Mucosa of rectum (tissue), 2 donors: ENCODE measurements around the gene IL19.
"Not testable (repeated sequence)": the region's sequence is repeated elsewhere in the genome, so short reads cannot be mapped to it uniquely, and the experiment has no call there.

Experiments used
- H3K27ac ChIP-seq, 2 donors: one replicate each; pipeline ENCODE4 v1.7.0; 2013; ENCODE audit warnings: inconsistent platforms in 2 of 2, low read depth in 2 of 2, low read length in 2 of 2
- H3K27me3 ChIP-seq, 2 donors: one replicate each; pipeline ENCODE4 v1.7.0; 2013; ENCODE audit warnings: low read length in 2 of 2; ENCODE audit not compliant: control insufficient read depth in 2 of 2, insufficient read depth in 2 of 2
- H3K36me3 ChIP-seq, 2 donors: one replicate each; pipeline ENCODE4 v1.7.0; 2013; ENCODE audit warnings: low read length in 2 of 2; ENCODE audit not compliant: control insufficient read depth in 2 of 2, insufficient read depth in 2 of 2
- H3K4me1 ChIP-seq, 2 donors: one replicate each; pipeline ENCODE4 v1.7.0; 2013; ENCODE audit warnings: low read length in 2 of 2, mild to moderate bottlenecking in 1 of 2; ENCODE audit not compliant: control insufficient read depth in 2 of 2, insufficient read depth in 2 of 2
- H3K4me3 ChIP-seq, 2 donors: one replicate each; pipeline ENCODE4 v1.7.0; 2013; ENCODE audit warnings: low read length in 2 of 2
- H3K9ac ChIP-seq, 2 donors: one replicate each; pipeline ENCODE4 v1.7.0; 2013; ENCODE audit warnings: low read length in 2 of 2, low read depth in 1 of 2, mild to moderate bottlenecking in 1 of 2
- H3K9me3 ChIP-seq, 2 donors: one replicate each; pipeline ENCODE4 v1.7.0; 2013; ENCODE audit warnings: low read length in 2 of 2; ENCODE audit not compliant: control insufficient read depth in 2 of 2
- donor health status: healthy.
- donor health status: Normal muscosa, but diverticular disease.

IL19 gene

DNA sequence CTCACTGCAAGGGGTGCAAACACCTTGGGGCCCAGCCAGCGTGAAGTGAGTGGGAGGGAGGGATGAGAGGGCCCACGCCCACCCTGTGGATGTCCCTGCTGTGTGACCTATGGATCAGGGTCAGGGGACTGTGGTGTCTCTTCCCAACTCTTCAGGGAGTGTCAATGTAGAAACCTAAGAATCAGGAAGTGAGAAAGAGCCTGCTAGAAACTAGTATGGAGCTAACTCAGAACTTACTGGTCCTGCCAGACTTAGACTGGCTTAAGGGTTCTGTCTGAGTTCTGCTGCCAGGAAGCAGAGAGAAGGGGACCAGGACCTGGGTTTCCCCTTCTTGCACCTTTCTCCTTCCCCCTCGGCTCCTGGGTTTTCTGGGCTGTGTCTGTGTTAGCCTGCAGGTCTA lies 3.5 kb downstream of the IL19 start:
- Histone ChIP-seq H3K9me3 (no peaks in the 10 kb centered on the region), H3K27ac (no peak overlapping the region), H3K36me3 (no peaks in the 10 kb centered on the region), H3K9ac (no peak overlapping the region), H3K4me1 (peaks cover 0 to 6% of the 10 kb centered on the region in 2 donors), H3K27me3 (peaks cover 5 to 19% of the 10 kb centered on the region in 2 donors), H3K4me3 (no peak overlapping the region)

DNA sequence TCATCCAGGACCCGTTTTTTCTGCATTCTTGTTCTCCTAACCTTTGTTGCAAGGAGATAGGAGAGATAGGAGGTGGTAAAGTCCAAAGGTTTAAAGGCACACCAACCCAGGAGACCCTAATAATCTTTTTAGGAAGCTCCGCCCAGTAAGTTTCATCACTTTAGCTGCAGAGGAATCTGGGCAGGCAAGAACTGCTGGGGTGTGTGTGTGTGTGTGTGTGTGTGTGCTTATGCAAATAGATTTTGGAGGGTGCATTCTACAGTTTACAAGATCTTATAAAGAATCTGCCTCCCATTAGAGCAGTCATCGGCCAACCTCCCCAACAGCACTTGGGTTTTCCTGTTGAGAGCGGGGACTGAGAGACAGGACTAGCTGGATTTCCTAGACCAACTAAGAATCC lies 5.7 kb downstream of the IL19 start:
- no peak overlapping the region for H3K9ac ChIP-seq
- no peak overlapping the region for H3K4me3 ChIP-seq
- no peaks in the 10 kb centered on the region for H3K36me3 ChIP-seq
- no peak overlapping the region for H3K27ac ChIP-seq
- peaks cover 5 to 19% of the 10 kb centered on the region in 2 donors for H3K27me3 ChIP-seq
- H3K9me3 ChIP-seq = no peaks in the 10 kb centered on the region
- H3K4me1 ChIP-seq = peaks cover 0 to 3% of the 10 kb centered on the region in 2 donors

DNA sequence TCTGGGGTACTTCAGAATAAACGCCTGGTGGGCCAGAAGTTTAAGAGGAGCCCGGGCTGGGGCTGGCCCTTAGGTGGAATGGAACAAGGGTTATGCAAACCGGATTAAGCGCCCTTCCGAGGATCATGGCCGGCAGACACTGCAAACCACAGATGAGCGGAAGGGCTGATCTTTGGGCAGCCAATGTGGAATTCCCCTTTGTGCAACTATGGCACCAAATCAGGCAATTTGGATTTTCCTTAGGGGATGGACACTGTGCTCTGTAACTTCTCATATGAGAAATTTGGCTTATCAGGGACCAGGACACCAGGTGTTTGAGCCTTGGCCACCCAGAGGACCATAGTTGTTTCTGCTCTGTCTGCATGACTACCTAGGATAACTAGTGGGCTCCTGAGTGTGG lies 7.5 kb downstream of the IL19 start:
- no peaks in the 10 kb centered on the region for H3K36me3 ChIP-seq
- peaks cover 5 to 15% of the 10 kb centered on the region in 2 donors for H3K27me3 ChIP-seq
- no peak overlapping the region for H3K4me3 ChIP-seq
- H3K9me3 ChIP-seq = no peaks in the 10 kb centered on the region
- no peak overlapping the region for H3K9ac ChIP-seq
- peaks cover 0 to 4% of the 10 kb centered on the region in 2 donors for H3K4me1 ChIP-seq
- no peak overlapping the region for H3K27ac ChIP-seq

DNA sequence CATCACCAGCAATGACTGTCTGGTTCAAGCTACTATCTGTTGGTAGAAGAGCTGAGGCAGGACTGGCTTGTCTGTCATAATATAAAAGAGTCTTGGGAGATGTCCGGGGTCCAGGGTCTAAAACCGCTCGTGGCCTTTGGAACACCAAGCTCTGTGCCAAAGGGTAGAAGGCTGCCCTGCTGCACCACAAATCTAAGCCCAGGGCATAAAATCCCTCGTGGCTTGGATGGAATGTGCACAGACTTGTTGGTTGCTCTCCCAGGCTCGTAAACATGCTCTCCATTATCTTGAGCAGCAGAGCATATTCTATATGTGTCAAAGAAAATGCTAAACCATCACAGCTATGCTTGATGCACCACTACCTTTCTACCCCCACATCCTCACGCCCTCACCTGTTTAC lies 8.3 kb downstream of the IL19 start:
- H3K9ac ChIP-seq, H3K27ac ChIP-seq, H3K36me3 ChIP-seq: not testable (repeated sequence)

DNA sequence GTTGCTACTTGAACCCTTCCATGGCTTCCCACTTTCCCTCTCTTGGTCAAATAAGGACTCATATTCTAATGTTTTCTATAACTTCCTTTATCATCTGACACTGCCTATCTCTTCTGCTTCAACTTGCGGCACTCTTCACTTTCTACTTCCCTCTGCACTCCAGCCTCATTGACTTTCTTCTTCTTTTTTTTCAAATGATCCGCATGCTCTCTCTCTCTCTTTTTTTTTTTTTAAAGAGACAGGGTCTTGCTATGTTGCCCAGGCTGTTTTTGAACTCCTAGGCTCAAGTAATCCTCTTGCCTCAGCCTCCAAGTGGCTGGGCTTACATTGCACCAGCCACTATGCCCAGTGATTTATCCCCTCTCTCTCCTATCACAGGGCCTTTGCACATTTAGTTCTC lies 9.1 kb downstream of the IL19 start:
- Histone ChIP-seq H3K9me3 (no peaks in the 10 kb centered on the region), H3K36me3 (no peaks in the 10 kb centered on the region), H3K27me3 (peaks cover 0 to 10% of the 10 kb centered on the region in 2 donors), H3K27ac (no peak overlapping the region), H3K4me3 (no peak overlapping the region), H3K4me1 (peaks cover 0 to 6% of the 10 kb centered on the region in 2 donors), H3K9ac (no peak overlapping the region)

More for the DNA sequence above, 8.3 kb downstream of the IL19 start:
- not testable (repeated sequence) for H3K9me3 ChIP-seq, H3K4me1 ChIP-seq, H3K4me3 ChIP-seq
- peaks cover 1 to 15% of the 10 kb centered on the region in 2 donors for H3K27me3 ChIP-seq

DNA sequence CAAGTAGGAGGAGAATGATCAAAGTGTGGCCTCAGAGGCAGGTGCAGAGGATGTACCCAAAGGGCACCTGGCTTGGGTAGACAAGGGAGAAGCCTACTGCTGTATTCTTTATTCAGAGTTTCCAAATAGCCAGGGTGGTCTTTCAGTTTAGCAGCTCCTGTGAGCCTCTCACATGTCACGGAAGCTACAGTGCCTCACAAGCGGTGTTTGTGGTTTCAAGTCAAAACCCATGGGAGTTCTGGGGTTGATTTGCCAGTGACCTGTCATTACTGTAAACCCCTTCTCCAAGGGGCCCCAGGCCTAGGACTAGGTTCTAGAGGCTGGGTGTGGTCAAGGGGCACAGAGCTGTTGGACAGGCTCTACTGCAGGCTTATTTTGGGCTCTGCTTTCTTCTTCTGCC lies 11.9 kb downstream of the IL19 start:
- Histone ChIP-seq H3K27ac (no peak overlapping the region), H3K9ac (no peak overlapping the region), H3K4me1 (peaks cover 0 to 6% of the 10 kb centered on the region in 2 donors), H3K4me3 (no peak overlapping the region), H3K36me3 (no peaks in the 10 kb centered on the region), H3K9me3 (no peaks in the 10 kb centered on the region), H3K27me3 (no peaks in the 10 kb centered on the region)

DNA sequence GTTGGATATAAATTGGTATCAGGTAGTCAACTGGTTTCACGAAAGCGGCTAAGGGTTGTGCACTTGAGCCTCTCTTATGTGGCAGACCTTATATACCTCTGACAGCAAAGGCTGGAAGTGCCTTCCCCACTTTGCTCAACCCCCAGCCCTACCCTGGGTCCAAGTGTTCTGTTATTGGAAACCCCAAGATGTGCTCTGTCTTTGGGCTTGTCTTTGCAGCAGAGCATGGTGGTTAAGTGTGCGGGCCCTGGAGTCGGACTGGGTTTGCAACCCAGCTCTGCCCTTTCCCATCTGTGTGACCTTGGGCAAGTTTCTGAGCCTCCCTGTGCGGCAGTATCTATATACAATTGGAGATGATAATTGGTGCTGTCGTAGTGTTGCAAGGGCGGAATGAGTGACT lies 12.9 kb downstream of the IL19 start:
- Histone ChIP-seq H3K4me3 (no peak overlapping the region), H3K9ac (no peak overlapping the region), H3K27me3 (no peaks in the 10 kb centered on the region), H3K36me3 (no peaks in the 10 kb centered on the region), H3K9me3 (no peaks in the 10 kb centered on the region), H3K4me1 (peaks cover 0 to 6% of the 10 kb centered on the region in 2 donors), H3K27ac (no peak overlapping the region)

DNA sequence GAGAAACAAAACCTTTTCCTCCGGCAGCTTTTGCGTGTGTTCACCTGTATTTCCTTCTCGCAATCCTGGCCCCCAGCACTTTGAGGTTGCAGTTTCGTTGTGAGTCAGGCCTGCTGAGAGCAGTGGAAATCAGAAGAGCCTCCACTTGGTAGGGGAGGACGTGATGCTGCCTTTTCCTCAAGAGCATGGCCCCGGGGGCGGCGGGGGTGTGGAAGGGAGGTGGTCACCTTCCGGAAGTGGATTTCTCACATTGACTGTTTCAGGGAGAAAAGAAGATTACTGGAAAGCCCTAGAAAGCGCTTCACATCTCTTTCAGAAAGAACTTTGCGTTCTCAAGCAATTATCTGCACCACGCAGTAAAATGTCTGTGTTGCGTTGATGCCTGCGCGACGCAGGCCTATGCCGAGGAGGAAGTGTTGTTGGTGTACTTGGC lies 13.9 kb downstream of the IL19 start:
- no peaks in the 10 kb centered on the region for H3K9me3 ChIP-seq
- H3K4me1 ChIP-seq = peaks cover 0 to 6% of the 10 kb centered on the region in 2 donors
- H3K27ac ChIP-seq = peak overlapping the region in 1 of 2 donors; percentile 10
- H3K4me3 ChIP-seq = no peak overlapping the region
- no peak overlapping the region for H3K9ac ChIP-seq
- H3K36me3 ChIP-seq = no peaks in the 10 kb centered on the region
- H3K27me3 ChIP-seq = no peaks in the 10 kb centered on the region

DNA sequence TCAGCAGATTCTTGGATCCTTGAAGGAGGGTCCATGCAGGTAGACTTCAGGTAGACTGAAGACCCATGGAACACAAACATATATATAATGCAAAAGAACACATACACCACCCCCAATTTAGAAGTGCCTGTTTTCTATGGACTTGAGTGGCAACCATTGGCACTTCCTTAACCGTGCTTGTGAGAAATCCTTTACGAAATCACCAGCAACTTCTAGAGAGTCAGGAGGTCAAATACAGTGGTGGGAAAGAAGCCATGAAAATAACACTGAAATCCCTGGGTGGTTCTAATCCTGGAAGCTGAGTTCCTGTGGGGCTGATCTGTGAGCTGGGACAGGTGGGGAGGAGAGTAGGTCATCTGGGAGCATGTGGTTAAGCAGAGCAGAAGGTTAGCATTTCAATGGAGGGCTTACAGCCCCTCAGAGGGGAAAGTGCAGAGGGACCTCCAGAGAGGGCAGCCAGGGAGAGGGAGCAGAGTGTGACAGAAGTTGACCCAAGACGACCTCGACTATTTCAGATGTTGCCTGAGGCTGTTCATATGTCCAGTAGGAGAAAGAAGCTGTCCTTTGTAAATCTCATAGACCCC lies 14.7 kb downstream of the IL19 start:
- Histone ChIP-seq H3K27ac (no peak overlapping the region), H3K9me3 (no peaks in the 10 kb centered on the region), H3K27me3 (no peaks in the 10 kb centered on the region), H3K9ac (no peak overlapping the region), H3K4me3 (no peak overlapping the region), H3K4me1 (peaks cover 0 to 6% of the 10 kb centered on the region in 2 donors), H3K36me3 (no peaks in the 10 kb centered on the region)

DNA sequence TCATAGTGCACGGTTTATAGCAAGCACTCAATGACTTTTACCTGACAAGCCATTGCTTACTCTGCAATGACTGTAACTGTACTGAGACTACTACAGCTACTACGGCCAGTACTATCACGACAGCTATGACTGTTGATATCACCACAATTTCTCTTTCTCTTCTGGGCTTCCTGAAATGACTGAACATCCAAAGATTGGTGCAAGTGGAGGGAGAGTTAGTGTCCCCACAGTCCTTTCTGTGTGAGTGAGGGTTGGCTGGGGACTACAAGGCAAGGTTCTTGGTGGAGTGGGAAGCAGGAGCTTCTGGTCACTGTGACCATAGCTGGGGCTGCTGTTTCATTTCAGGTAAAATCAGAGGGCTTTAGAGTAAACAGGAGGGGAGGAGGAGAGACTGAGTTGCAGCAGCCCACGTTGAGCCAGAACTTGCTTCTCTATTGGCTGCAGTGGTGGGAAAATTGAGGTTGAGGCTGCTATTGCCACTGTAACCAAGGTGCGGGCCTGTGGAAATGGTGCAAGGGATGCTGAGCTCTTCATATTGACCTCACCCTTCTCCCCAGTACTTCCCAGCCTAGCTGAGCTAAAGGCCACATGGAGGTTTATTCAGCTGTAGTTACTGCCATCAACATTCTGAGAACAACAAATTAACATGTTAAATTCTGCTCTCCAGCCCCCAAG lies 15.8 kb downstream of the IL19 start:
- Histone ChIP-seq H3K4me3 (no peak overlapping the region), H3K9me3 (no peaks in the 10 kb centered on the region), H3K36me3 (no peaks in the 10 kb centered on the region), H3K27me3 (no peaks in the 10 kb centered on the region), H3K9ac (no peak overlapping the region), H3K27ac (no peak overlapping the region), H3K4me1 (peaks cover 0 to 6% of the 10 kb centered on the region in 2 donors)
